Astrocyte (in vitro differentiated cells and primary cell): ENCODE results near the gene TNFAIP8L2. TPM values are rescaled to one million over a fixed set of nuclear protein-coding genes. Genes with fewer than 3 reads are reported as not detected.

ENCODE experiments used
- DNase-seq: peaks from one replicate; pipeline ENCODE4 v3.0.0-alpha.2; 2010; ENCODE audit warnings: low read depth
- FAIRE-seq: peaks from 2 replicates; lab custom pipeline; 2011; peaks lifted over from hg19 to GRCh38; lab: Jason Lieb, UNC
- H2AFZ ChIP-seq: 2 replicates; pipeline ENCODE4 v1.6.0; 2012; ENCODE audit warnings: low read depth, low read length, inconsistent platforms
- H3K27ac ChIP-seq: 2 replicates; pipeline ENCODE4 v1.5.1; 2011; ENCODE audit warnings: low read depth, low read length, inconsistent platforms
- H3K27me3 ChIP-seq: 2 replicates; pipeline ENCODE4 v1.6.0; 2011; ENCODE audit warnings: low read length, inconsistent platforms; ENCODE audit not compliant: insufficient read depth
- H3K36me3 ChIP-seq: 2 replicates; pipeline ENCODE4 v1.5.1; 2011; ENCODE audit warnings: low read length, inconsistent platforms; ENCODE audit not compliant: insufficient read depth
- H3K4me1 ChIP-seq: 2 replicates; pipeline ENCODE4 v1.5.1; 2011; ENCODE audit warnings: low read length, inconsistent platforms; ENCODE audit not compliant: insufficient read depth
- H3K4me2 ChIP-seq: 2 replicates; pipeline ENCODE4 v1.6.0; 2012; ENCODE audit warnings: low read length, inconsistent platforms
- H3K4me3 ChIP-seq: 2 replicates; pipeline ENCODE4 v1.5.1; 2011; ENCODE audit warnings: low read depth, mild to moderate bottlenecking, low read length, inconsistent platforms; ENCODE audit not compliant: insufficient read depth
- H3K79me2 ChIP-seq: 2 replicates; pipeline ENCODE4 v1.6.0; 2012; ENCODE audit warnings: mild to moderate bottlenecking, low read length, inconsistent platforms; ENCODE audit not compliant: insufficient read depth
- H3K9ac ChIP-seq: 2 replicates; pipeline ENCODE4 v1.6.0; 2012; ENCODE audit warnings: mild to moderate bottlenecking, low read length, inconsistent platforms
- H3K9me3 ChIP-seq: 2 replicates; pipeline ENCODE4 v1.5.1; 2012; ENCODE audit warnings: low read depth, mild to moderate bottlenecking, low read length, inconsistent platforms; ENCODE audit not compliant: insufficient read depth
- H4K20me1 ChIP-seq: 2 replicates; pipeline ENCODE4 v1.6.0; 2012; ENCODE audit warnings: low read length, inconsistent platforms; ENCODE audit not compliant: insufficient read depth
- H3K27ac Mint-ChIP-seq: one replicate; pipeline ENCODE4 v1.8.0; 2021; ENCODE audit warnings: mild to moderate bottlenecking, mixed read lengths; ENCODE audit not compliant: unreplicated experiment
- H3K27me3 Mint-ChIP-seq: one replicate; pipeline ENCODE4 v1.8.0; 2021; ENCODE audit warnings: low read depth, mixed read lengths; ENCODE audit not compliant: unreplicated experiment
- H3K36me3 Mint-ChIP-seq: one replicate; pipeline ENCODE4 v1.8.0; 2021; ENCODE audit warnings: low read depth, mixed read lengths; ENCODE audit not compliant: unreplicated experiment
- H3K4me1 Mint-ChIP-seq: one replicate; pipeline ENCODE4 v1.8.0; 2021; ENCODE audit warnings: low read depth, mixed read lengths; ENCODE audit not compliant: unreplicated experiment
- H3K4me3 Mint-ChIP-seq: one replicate; pipeline ENCODE4 v1.8.0; 2021; ENCODE audit warnings: mild to moderate bottlenecking, moderate library complexity, mixed read lengths; ENCODE audit not compliant: unreplicated experiment
- H3K9me3 Mint-ChIP-seq: one replicate; pipeline ENCODE4 v1.8.0; 2021; ENCODE audit warnings: mild to moderate bottlenecking, mixed read lengths; ENCODE audit not compliant: unreplicated experiment
- EZH2 ChIP-seq: IDR thresholded peaks from 2 replicates; pipeline ENCODE4 v1.6.1; 2012; ENCODE audit warnings: mild to moderate bottlenecking, low read length, inconsistent platforms; ENCODE audit not compliant: insufficient read depth
- total RNA-seq: library from RNA; stranded (reverse); gene quantifications from 2 replicates; pipeline ENCODE4 v1.2.1, GENCODE V29; 2021
- TF ChIP-seq, protein P1 (sequence below): IDR thresholded peaks from 2 replicates; pipeline ENCODE4 v1.5.1; 2011; ENCODE audit warnings: low read depth, mild to moderate bottlenecking, inconsistent platforms, low read length, moderate library complexity; ENCODE audit not compliant: insufficient read depth

TNFAIP8L2 gene
- total RNA-seq, 1 donor from 2014 or later: not detected

GRCh38 chr1:151197863-151198253, 41.4 kb downstream of the TNFAIP8L2 start:
- Histone ChIP-seq H3K36me3 (peaks cover 8% of the 10 kb centered on the region), H4K20me1 (peaks cover 32% of the 10 kb centered on the region), H3K79me2 (peaks cover 42% of the 10 kb centered on the region), H3K4me2 (peak overlapping the region; percentile 95), H3K27ac (peak overlapping the region; percentile 97), H3K4me3 (peak overlapping the region; percentile 98), H3K9ac (peak overlapping the region; percentile 100), H3K4me1 (peaks cover 24% of the 10 kb centered on the region), H3K27me3 (no peaks in the 10 kb centered on the region), H3K9me3 (no peaks in the 10 kb centered on the region), H2AFZ (peak overlapping the region; percentile 72)
- no peaks in the 10 kb centered on the region for H3K9me3 Mint-ChIP-seq
- H3K27me3 Mint-ChIP-seq: no peaks in the 10 kb centered on the region
- H3K4me3 Mint-ChIP-seq: peak overlapping the region; percentile 99
- peaks cover 2% of the 10 kb centered on the region for H3K36me3 Mint-ChIP-seq
- no peak for TF ChIP-seq EZH2
- TF ChIP-seq, protein P1, sequence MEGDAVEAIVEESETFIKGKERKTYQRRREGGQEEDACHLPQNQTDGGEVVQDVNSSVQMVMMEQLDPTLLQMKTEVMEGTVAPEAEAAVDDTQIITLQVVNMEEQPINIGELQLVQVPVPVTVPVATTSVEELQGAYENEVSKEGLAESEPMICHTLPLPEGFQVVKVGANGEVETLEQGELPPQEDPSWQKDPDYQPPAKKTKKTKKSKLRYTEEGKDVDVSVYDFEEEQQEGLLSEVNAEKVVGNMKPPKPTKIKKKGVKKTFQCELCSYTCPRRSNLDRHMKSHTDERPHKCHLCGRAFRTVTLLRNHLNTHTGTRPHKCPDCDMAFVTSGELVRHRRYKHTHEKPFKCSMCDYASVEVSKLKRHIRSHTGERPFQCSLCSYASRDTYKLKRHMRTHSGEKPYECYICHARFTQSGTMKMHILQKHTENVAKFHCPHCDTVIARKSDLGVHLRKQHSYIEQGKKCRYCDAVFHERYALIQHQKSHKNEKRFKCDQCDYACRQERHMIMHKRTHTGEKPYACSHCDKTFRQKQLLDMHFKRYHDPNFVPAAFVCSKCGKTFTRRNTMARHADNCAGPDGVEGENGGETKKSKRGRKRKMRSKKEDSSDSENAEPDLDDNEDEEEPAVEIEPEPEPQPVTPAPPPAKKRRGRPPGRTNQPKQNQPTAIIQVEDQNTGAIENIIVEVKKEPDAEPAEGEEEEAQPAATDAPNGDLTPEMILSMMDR: no peak
- H3K27ac Mint-ChIP-seq: peak overlapping the region; percentile 100
- FAIRE-seq (no peak), DNase-seq (no peak)
- H3K4me1 Mint-ChIP-seq: peaks cover 19% of the 10 kb centered on the region

- H3K4me1 Mint-ChIP-seq: peaks cover 19% of the 10 kb centered on the region
- H3K27ac Mint-ChIP-seq: peak within 1 kb of the TSS; percentile 100
- H4K20me1 ChIP-seq: peaks cover 39% of the 10 kb centered on the region
- TF ChIP-seq, protein P1: no peak
- TF ChIP-seq EZH2: no peak
- no peaks in the 10 kb centered on the region for H3K9me3 ChIP-seq
- peak; percentile 92 for DNase-seq
- peaks cover 2% of the 10 kb centered on the region for H3K36me3 Mint-ChIP-seq
- H3K27ac ChIP-seq: peak within 1 kb of the TSS; percentile 97
- H3K27me3 Mint-ChIP-seq: no peaks in the 10 kb centered on the region
- H3K27me3 ChIP-seq: no peaks in the 10 kb centered on the region
- H3K4me1 ChIP-seq: peaks cover 24% of the 10 kb centered on the region
- peak within 1 kb of the TSS; percentile 99 for H3K4me3 Mint-ChIP-seq
- H3K9me3 Mint-ChIP-seq: no peaks in the 10 kb centered on the region
- peak within 1 kb of the TSS; percentile 95 for H3K4me2 ChIP-seq
- peak within 1 kb of the TSS; percentile 98 for H3K4me3 ChIP-seq
- H3K9ac ChIP-seq: peak within 1 kb of the TSS; percentile 100
- FAIRE-seq: no peak
- H2AFZ ChIP-seq: peak within 1 kb of the TSS; percentile 72
- H3K79me2 ChIP-seq: peaks cover 48% of the 10 kb centered on the region
- H3K36me3 ChIP-seq: peaks cover 10% of the 10 kb centered on the region
Measured at GRCh38 chr1:151198254-151199127, 42.0 kb downstream of the TNFAIP8L2 start, which contains the start of gene PIP5K1A. Gene PIP5K1A (plus strand): TSS chr1:151198552. CDS start chr1:151198997, 445 bp downstream.
